GM12873 (cell line): ENCODE results near the gene WARS2.

Experiments
- CTCF ChIP-seq: IDR thresholded peaks from 2 replicates; pipeline ENCODE4 v1.5.1; 2012; ENCODE audit warnings: low read depth, mild to moderate bottlenecking, moderate library complexity, low read length, control low read depth; ENCODE audit not compliant: insufficient read depth; ENCODE audit errors: missing control alignments

Gene WARS2

DNA sequence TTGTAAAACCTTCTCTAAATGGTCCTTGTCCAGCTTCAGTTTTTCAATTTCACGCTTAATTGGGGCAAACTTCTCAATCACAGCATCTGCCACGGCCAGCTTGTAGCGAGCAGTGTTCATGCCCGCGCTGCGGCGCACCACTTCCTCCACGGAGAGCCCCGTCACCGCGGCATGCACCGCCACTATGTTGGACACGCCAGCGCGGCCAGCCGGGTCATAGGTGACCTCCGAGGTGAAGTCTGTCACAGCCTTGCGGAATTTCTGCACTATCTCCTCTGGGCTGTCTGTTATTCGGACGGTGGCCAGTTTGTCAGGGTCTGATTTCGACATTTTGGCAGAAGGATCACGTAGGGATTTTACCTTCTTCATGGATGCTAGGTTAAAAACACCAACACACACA is 107.5 kb downstream of the WARS2 start:
- TF ChIP-seq CTCF: no peak

DNA sequence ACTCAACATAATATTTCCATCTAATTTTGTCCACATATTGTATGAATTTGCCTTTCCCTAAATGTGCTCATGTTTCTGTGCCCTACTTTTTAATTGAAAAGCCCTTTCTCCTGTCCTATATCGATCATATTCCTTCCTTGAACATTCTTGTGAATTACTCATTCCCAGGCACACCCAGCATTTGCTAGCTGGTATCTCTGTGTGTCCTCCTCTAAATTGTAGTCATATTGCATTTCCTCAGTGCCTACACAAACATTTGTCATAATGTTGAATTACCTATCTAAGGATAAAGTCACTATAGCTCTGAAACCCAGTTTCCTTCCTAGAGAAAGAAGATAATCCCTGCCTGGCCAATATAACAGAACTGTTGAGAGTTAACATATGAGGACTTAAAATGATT is 112.7 kb downstream of the WARS2 start:
- TF ChIP-seq CTCF: no peak

DNA sequence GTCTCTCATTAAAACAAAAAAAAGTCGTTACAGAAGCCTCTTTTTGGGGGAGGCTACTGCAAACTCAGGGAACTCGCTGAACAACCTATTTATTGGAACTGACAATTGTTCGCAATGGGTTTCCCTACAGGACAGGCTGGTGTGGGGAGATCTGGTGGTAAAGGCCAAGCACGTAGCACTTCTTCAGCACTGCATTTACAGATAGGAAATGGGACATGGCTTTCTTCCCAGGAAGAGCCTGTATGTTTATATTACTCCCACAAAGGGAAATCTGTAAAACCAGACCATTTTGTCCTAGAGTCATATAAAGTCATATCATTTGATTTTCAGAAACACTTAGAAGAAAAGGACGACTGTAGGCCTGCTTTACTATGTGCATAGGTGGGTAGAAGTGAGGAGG is 113.5 kb downstream of the WARS2 start:
- TF ChIP-seq CTCF: no peak

DNA sequence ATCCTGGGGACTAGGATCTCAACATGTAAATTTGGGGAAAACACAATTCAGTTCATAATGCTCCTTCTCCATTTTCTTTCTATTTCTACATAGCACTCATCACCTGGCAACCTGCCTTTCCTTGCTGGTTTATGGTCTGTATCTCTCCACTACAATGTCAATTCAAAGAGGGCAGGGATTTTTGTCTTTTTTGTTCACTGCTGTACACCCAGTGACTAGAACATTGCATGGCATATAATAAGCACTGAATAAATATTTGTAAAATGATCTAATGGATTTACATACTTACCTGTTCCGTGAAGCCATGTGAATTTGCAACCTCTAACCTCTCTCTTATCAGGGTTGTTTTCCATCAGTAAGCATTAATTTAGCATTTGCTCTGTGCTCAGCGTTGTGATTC is 124.9 kb downstream of the WARS2 start:
- TF ChIP-seq CTCF: no peak

- TF ChIP-seq CTCF: no peak
Measured at GRCh38 chr1:119012383-119012782, 128.1 kb downstream of the WARS2 start.

DNA sequence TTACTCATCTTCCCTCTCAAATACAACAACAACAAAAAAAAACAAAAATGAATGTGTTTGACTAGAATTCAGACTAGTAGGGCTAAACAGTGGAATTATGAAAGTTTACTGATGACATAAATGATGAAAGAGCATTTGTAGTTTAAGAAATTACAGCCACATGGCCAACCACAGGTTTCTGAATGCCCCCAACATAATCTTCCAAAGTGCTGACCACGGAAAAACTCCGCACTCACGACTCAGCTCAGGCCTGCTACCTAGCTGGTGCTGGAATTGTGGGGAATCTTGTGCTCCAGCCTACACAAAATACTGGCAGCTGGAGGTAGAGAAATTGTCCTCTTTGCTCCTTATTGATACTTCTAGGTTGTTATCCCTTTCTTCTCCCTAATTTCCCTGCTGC is 128.7 kb downstream of the WARS2 start:
- no peak for TF ChIP-seq CTCF

GRCh38 chr1:119011116-119011515 is 129.3 kb downstream of the WARS2 start:
- no peak for TF ChIP-seq CTCF

- TF ChIP-seq CTCF: no peak
Measured at GRCh38 chr1:119010201-119010600, 130.3 kb downstream of the WARS2 start.
